Neural crest cell (in vitro differentiated cells): ENCODE data around the gene DNAAF5. TPM values are rescaled to one million over a fixed set of nuclear protein-coding genes. Genes with fewer than 3 reads are reported as not detected.

ENCODE experiments used
- DNase-seq: peaks from one replicate; pipeline ENCODE4 v3.0.0; 2021; ENCODE audit warnings: low read depth, mixed read lengths, low spot score
- H3K27ac Mint-ChIP-seq: one replicate; pipeline ENCODE4 v1.8.0; 2021; ENCODE audit warnings: mild to moderate bottlenecking, mixed read lengths; ENCODE audit not compliant: unreplicated experiment
- H3K27me3 Mint-ChIP-seq: 2 replicates; pipeline ENCODE4 v1.8.0; 2021; ENCODE audit warnings: low read depth, mild to moderate bottlenecking, mixed read lengths
- H3K36me3 Mint-ChIP-seq: 2 replicates; pipeline ENCODE4 v1.8.0; 2021; ENCODE audit warnings: low read depth, mild to moderate bottlenecking, mixed read lengths
- H3K4me1 Mint-ChIP-seq: 2 replicates; pipeline ENCODE4 v1.8.0; 2021; ENCODE audit warnings: mixed read lengths
- H3K4me3 Mint-ChIP-seq: one replicate; pipeline ENCODE4 v1.8.0; 2021; ENCODE audit warnings: mild to moderate bottlenecking, mixed read lengths
- H3K9me3 Mint-ChIP-seq: 2 replicates; pipeline ENCODE4 v1.8.0; 2021; ENCODE audit warnings: mixed read lengths
- total RNA-seq: library from RNA; stranded (reverse); gene quantifications from 2 replicates; pipeline ENCODE4 v1.2.1, GENCODE V29; 2021
- TF ChIP-seq, protein P1 (sequence below): fragments of 200-600 bp; sonication (generic); conservative IDR thresholded peaks from 2 replicates; pipeline ENCODE4 v1.5.0; 2021; ENCODE audit warnings: antibody characterized with exemption, mild to moderate bottlenecking

The DNAAF5 gene
- total RNA-seq, 1 donor from 2014 or later, result 54.2 TPM

DNA sequence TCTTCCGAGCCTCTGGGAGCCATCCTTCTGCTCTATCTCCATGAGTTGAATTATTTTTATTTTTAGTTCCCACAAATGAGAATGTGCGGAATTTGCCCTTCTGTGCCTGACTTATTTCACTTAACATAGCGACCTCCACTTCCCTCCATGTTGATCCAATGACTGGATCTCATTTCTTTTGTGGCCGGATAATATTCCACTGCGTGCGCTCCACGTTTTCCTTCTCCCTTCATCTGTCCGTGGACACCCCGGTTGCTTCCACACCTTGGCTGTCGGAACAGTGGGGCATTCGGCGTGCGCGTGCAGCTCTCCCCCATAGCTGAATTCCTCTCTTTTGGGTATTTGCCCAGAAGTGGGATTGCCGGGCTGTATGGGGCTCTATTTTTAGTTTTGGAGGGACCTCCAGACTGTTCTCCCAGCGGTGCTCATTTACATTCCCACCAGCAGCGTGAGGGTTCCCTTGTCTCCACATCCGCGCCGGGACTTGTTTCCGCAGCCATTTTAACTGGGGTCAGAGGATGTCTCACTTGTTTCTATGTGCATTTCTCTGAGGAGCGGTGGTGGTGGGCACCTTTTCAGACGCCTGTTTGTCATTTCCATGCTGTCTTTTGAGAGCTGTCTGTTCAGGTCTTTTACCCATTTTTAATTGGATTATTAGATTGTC is 54.8 kb downstream of the DNAAF5 start:
- H3K36me3 Mint-ChIP-seq, result peaks cover 33% of the 10 kb centered on the region
- no peaks in the 10 kb centered on the region for H3K4me1 Mint-ChIP-seq
- H3K9me3 Mint-ChIP-seq, result no peaks in the 10 kb centered on the region
- no peaks in the 10 kb centered on the region for H3K27me3 Mint-ChIP-seq
- DNase-seq, result no peak
- no peak overlapping the region for H3K4me3 Mint-ChIP-seq
- no peak overlapping the region for H3K27ac Mint-ChIP-seq
- TF ChIP-seq, protein P1, sequence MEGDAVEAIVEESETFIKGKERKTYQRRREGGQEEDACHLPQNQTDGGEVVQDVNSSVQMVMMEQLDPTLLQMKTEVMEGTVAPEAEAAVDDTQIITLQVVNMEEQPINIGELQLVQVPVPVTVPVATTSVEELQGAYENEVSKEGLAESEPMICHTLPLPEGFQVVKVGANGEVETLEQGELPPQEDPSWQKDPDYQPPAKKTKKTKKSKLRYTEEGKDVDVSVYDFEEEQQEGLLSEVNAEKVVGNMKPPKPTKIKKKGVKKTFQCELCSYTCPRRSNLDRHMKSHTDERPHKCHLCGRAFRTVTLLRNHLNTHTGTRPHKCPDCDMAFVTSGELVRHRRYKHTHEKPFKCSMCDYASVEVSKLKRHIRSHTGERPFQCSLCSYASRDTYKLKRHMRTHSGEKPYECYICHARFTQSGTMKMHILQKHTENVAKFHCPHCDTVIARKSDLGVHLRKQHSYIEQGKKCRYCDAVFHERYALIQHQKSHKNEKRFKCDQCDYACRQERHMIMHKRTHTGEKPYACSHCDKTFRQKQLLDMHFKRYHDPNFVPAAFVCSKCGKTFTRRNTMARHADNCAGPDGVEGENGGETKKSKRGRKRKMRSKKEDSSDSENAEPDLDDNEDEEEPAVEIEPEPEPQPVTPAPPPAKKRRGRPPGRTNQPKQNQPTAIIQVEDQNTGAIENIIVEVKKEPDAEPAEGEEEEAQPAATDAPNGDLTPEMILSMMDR, result no peak

GRCh38 chr7:781936-782529 is 55.5 kb downstream of the DNAAF5 start:
- Mint-ChIP-seq H3K4me3 (no peak overlapping the region), H3K9me3 (no peaks in the 10 kb centered on the region), H3K4me1 (no peaks in the 10 kb centered on the region), H3K27me3 (no peaks in the 10 kb centered on the region), H3K27ac (no peak overlapping the region), H3K36me3 (peaks cover 30% of the 10 kb centered on the region)
- no peak for DNase-seq
- TF ChIP-seq, protein P1, result no peak

- TF ChIP-seq, protein P1, result no peak
- Mint-ChIP-seq H3K36me3 (peaks cover 28% of the 10 kb centered on the region), H3K4me1 (no peaks in the 10 kb centered on the region), H3K4me3 (no peak overlapping the region), H3K27me3 (no peaks in the 10 kb centered on the region), H3K9me3 (no peaks in the 10 kb centered on the region), H3K27ac (no peak overlapping the region)
- no peak for DNase-seq
Observed at GRCh38 chr7:782718-783449, 56.4 kb downstream of the DNAAF5 start.

DNA sequence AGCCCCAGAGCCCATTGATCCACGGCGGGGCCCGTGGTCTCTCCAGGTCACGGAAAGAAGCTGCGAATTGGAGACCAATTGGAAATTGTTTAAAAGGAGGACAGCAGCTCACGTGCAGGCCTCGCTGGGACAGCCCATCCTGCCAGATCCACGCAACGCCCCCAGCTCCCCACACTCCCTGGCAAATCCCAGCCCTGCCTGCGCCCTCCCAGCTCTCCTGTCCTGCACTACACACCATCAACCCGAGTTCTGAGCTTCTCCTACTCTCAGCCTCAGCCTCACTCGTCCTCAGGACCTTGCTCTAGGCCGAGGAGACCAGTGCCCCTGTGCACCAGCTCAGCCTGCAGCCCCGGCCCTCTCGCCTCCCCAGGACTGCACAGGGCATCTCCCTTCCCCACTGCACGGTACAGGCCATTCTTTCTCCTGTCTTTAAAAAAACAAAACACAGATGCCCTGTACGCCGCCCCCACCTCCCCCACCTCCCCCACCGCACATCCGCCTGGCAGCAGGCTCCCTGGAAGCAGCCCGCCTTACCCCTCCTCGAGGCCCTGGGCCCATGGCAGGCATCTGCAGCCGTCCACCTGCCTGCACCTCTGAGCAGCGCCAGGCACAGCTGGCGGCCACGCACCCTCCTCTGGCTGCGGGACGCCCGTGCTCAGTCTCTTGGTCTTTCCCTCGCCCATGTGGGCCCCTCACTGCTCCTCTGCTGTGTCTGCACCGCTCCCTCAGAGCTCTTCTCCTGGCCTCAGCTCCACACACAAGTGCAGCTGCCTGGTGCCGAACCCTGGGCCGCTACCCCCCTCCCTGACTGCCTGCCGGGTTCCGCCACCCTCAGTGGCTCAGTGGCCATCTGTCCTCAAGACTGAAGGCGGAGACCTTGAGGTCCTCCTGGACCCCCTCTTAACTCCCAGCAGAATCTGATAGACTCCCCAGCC is 57.3 kb downstream of the DNAAF5 start:
- TF ChIP-seq, protein P1, result no peak
- Mint-ChIP-seq H3K9me3 (peaks cover 2% of the 10 kb centered on the region), H3K27me3 (no peaks in the 10 kb centered on the region), H3K27ac (no peak overlapping the region), H3K4me3 (no peak overlapping the region), H3K4me1 (no peaks in the 10 kb centered on the region), H3K36me3 (peaks cover 34% of the 10 kb centered on the region)
- no peak for DNase-seq

GRCh38 chr7:784971-785370 is 58.5 kb downstream of the DNAAF5 start:
- no peak for DNase-seq
- TF ChIP-seq, protein P1, result no peak
- no peaks in the 10 kb centered on the region for H3K4me1 Mint-ChIP-seq
- H3K4me3 Mint-ChIP-seq, result no peak overlapping the region
- H3K27ac Mint-ChIP-seq, result no peak overlapping the region
- H3K36me3 Mint-ChIP-seq, result peaks cover 40% of the 10 kb centered on the region
- H3K27me3 Mint-ChIP-seq, result no peaks in the 10 kb centered on the region
- peaks cover 2% of the 10 kb centered on the region for H3K9me3 Mint-ChIP-seq
